T follicular helper cell (primary cell): ENCODE data around the gene PLEK2.
"Not testable (repeated sequence)": the region's sequence is repeated elsewhere in the genome, so short reads cannot be mapped to it uniquely, and the experiment has no call there.

Experiments
- DNase-seq: peaks from one replicate; pipeline ENCODE4 v3.0.0-alpha.2; 2020; ENCODE audit warnings: low read depth

Gene PLEK2

GRCh38 chr14:67428501-67429031 is 16.6 kb upstream of the PLEK2 start:
- no peak for DNase-seq

GRCh38 chr14:67426983-67427606 is 15.1 kb upstream of the PLEK2 start:
- DNase-seq = peak; percentile 55

GRCh38 chr14:67426161-67426560 is 14.2 kb upstream of the PLEK2 start:
- no peak for DNase-seq

GRCh38 chr14:67425608-67426007 is 13.6 kb upstream of the PLEK2 start:
- no peak for DNase-seq

GRCh38 chr14:67424539-67424938 is 12.6 kb upstream of the PLEK2 start:
- DNase-seq = no peak

- DNase-seq = no peak
Measured at GRCh38 chr14:67423424-67423823, 11.5 kb upstream of the PLEK2 start.

- DNase-seq = no peak
Measured at GRCh38 chr14:67421356-67422224, 9.6 kb upstream of the PLEK2 start.

- no peak for DNase-seq
Measured at GRCh38 chr14:67420102-67420739, 8.3 kb upstream of the PLEK2 start.

- DNase-seq = no peak
Measured at GRCh38 chr14:67418401-67419191, 6.6 kb upstream of the PLEK2 start.

- DNase-seq = no peak
Measured at GRCh38 chr14:67417633-67418032, 5.7 kb upstream of the PLEK2 start.

GRCh38 chr14:67416810-67417209 is 4.8 kb upstream of the PLEK2 start:
- no peak for DNase-seq

- DNase-seq = no peak
Measured at GRCh38 chr14:67416085-67416484, 4.1 kb upstream of the PLEK2 start.

- DNase-seq = not testable (repeated sequence)
Measured at GRCh38 chr14:67415610-67416009, 3.6 kb upstream of the PLEK2 start.

- DNase-seq = no peak
Measured at GRCh38 chr14:67413806-67414769, 2.1 kb upstream of the PLEK2 start.

GRCh38 chr14:67411370-67411769 is 595 bp downstream of the PLEK2 start:
- DNase-seq = no peak

GRCh38 chr14:67410313-67410712 is 1.7 kb downstream of the PLEK2 start:
- DNase-seq = no peak

GRCh38 chr14:67409461-67409860 is 2.5 kb downstream of the PLEK2 start:
- no peak for DNase-seq

GRCh38 chr14:67408122-67408801 is 3.7 kb downstream of the PLEK2 start:
- DNase-seq = not testable (repeated sequence)

GRCh38 chr14:67405771-67406170 is 6.2 kb downstream of the PLEK2 start:
- no peak for DNase-seq

- no peak for DNase-seq
Measured at GRCh38 chr14:67400434-67400833, 11.5 kb downstream of the PLEK2 start.
